ENCODE measurements around the gene DENND2D.

DENND2D gene

DNA sequence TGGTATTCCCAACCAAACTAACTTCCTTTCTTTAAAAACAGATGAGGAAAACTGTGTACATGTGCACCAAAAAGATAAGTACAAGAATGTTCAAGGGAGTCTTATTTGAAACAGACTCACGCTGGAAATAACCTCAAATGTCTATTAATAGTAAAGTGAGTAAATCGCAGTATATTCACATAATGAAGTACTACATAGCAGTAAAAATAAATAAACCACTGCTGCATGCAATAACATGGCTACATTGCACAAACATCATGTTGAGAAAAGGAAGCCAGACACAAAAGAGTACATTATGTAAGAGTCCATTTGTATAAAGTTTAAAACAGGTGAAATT, 5.2 kb upstream of the DENND2D start:
- no peak for DNase-seq (ENCODE audit: extremely low read depth, low read depth)
- TF ChIP-seq, protein P1, sequence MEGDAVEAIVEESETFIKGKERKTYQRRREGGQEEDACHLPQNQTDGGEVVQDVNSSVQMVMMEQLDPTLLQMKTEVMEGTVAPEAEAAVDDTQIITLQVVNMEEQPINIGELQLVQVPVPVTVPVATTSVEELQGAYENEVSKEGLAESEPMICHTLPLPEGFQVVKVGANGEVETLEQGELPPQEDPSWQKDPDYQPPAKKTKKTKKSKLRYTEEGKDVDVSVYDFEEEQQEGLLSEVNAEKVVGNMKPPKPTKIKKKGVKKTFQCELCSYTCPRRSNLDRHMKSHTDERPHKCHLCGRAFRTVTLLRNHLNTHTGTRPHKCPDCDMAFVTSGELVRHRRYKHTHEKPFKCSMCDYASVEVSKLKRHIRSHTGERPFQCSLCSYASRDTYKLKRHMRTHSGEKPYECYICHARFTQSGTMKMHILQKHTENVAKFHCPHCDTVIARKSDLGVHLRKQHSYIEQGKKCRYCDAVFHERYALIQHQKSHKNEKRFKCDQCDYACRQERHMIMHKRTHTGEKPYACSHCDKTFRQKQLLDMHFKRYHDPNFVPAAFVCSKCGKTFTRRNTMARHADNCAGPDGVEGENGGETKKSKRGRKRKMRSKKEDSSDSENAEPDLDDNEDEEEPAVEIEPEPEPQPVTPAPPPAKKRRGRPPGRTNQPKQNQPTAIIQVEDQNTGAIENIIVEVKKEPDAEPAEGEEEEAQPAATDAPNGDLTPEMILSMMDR (IDR thresholded peaks at IDR 0.05; ENCODE audit: low read depth, low read length): no peak

DNA sequence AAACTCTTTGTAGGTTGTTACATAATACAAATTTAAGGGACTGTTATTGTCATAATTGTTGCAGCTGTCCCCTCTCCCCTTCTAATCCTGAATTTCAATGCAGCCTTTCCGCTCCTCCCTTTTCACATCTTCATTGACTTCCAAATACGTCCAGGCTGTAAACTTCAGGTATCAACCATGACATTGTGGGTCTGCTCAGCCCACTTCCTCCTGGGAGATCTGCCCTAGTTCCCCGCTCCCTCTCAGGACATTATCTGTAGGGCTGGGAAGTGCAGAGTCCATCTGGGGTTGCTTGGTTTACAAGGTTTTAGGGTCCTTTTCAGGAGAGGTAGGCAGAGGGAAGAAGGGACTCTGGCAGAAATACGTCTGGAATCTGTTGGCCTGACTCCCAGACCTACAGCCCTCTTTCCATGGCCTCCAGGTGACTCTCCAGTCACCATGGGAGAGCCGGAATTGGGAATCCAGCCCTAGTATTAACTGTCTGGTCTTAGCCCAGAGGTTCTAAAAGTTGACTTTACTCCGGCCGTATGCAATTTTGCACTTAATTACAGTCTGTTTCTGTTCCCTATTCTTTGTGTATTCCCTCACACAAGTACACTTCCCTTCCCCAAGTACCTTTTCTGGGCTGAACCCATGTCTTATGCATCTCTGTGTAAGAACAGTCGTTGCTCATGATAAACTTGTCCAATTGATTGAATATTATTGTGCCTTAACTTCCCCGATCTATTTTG, 4.7 kb upstream of the DENND2D start:
- TF ChIP-seq, protein P1 (IDR thresholded peaks at IDR 0.05; ENCODE audit: low read depth, low read length): no peak
- DNase-seq (ENCODE audit: extremely low read depth, low read depth): no peak

DNA sequence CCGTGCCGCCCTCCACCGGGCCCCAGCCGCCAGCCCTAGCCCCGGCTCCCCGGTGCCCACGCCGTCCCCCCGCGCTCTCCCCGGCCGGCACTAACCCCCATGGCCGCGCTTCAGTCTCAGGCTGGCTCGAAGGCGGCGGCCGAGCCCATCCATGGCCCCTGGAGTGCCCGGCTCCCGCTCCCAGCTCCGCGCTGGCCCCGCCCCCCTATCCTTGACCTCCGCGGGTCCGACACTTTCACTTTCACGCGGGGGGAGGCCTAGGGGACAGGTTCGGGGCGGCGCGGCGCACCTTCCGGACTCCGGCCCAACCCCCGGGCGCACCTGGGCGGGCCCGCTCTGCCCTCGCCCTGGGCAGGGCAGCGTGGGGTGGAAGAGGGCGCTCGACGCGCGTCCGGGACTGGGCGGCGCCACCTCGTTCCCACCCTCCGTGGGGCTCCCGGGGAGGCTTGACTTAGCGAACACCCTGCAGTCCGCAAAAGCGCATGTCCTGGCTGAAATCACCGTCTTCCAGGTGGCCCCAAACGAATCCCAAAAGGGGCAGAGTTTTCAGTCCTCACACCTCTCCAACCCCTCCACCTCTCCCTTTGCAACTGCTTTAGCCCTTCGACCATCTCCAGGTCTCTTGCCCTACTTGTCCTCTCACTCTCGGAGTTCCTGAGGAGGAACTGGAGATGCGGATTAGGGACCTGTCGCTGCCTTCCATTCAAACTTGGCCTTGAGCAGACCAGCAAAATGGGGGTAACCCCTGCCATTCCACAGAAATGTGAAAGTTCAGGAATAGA, 3.9 kb upstream of the DENND2D start:
- TF ChIP-seq, protein P1 (IDR thresholded peaks at IDR 0.05; ENCODE audit: low read depth, low read length): no peak
- DNase-seq (ENCODE audit: extremely low read depth, low read depth): no peak

DNA sequence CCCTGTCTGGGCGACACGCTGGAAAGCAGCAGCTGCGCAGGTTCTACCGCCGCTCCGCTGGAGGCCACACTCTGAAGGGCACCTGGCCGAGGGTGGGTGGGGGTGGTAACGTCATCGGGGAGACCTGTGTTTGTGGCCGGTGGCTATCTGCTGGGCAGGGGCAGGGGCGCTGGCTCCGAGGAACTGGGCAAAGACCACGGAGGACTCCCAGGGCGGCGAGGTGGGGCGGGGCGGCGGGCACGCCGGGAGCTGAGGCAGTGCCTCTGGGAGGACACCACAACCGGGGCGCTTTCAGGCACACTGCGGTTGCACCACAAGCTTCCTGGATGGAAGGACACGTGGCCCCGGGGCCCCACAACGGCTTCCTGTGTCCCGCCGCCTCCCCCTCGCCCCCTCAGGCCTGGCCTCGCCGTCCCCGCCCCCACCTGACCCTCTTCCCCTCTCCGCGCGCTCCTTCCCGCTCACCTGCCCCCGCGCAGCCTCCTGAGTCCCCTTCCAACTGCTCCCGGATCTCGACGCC, 3.3 kb upstream of the DENND2D start:
- TF ChIP-seq, protein P1 (IDR thresholded peaks at IDR 0.05; ENCODE audit: low read depth, low read length): no peak
- DNase-seq (ENCODE audit: extremely low read depth, low read depth): no peak

DNA sequence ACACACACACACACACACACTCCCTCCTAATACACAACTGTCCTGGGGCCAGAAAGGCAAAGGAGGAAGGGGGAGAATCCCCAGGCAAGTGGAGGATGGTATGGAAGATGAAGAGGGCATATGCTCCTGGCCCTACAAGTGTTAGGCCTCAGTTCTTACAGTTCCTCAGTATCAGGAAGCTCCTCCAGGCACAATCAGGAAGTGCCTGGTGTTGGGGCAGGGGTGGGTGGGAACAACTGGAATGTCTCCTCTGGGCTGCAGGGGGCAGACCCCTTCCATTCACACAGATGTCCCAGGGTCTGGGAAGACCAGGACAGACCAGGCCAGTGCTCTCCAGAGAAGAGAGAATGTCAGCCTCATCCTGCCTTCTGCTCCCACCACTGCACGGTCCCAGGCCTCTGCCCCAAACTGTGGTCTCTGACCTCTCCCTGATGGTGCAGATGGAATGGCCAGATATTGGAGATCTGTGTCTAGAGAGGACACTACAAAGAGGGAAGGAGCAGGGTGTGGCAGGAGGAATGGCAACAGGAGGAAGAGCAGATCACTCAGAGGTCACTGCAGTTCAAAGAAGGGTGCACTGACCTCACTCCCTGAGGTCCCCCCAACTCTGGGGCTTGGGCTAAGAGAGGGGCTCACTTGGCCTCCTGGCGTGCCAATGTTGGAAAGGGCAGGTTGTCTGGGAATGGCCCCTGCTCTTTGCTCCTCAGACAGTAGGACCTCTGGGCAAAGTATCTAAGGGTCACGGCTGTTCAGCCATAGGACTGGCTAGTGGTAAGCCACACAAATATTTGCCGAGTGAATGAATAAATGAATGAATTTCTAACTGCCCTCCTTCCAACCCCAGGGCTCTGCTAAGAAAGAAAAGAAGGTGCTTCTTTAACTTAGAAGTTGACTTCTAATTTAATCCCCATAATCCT, 2.5 kb upstream of the DENND2D start:
- TF ChIP-seq, protein P1 (IDR thresholded peaks at IDR 0.05; ENCODE audit: low read depth, low read length): no peak
- DNase-seq (ENCODE audit: extremely low read depth, low read depth): no peak

DNA sequence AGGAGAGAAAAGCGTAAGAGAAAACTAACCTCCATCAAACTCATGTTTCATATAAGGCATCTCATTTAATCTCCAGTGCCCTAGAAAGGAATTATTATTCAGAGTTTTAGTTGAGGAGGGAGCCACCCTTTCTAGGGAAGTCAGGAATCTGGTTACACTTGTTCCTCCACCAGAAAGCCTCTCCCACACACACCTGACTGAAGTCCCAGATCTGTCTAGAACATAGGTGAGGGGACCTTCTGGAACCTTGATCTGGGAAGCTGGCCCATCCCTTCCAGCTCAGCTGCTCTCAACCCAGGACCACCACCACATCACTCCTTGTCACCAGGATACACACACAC, 1.9 kb upstream of the DENND2D start:
- TF ChIP-seq, protein P1 (IDR thresholded peaks at IDR 0.05; ENCODE audit: low read depth, low read length): no peak
- no peak for DNase-seq (ENCODE audit: extremely low read depth, low read depth)

Measured in AG09319 (cell line).